ENCODE data around the gene OR10A2. TPM values are rescaled to one million over a fixed set of nuclear protein-coding genes. Genes with fewer than 3 reads are reported as not detected.

The OR10A2 gene
- total and polyA plus RNA-seq, 9 donors: not detected

- Histone ChIP-seq H3K4me3 (no peak overlapping the region), H3K27me3 (no peaks in the 10 kb centered on the region), H3K27ac (no peak overlapping the region), H3K4me1 (ENCODE audit: insufficient read depth) (no peaks in the 10 kb centered on the region), H3K36me3 (no peaks in the 10 kb centered on the region), H3K9me3 (no peaks in the 10 kb centered on the region)
- DNase-seq: no peak
- intact Hi-C loops (cut with DNase I): no loop called here
- TF ChIP-seq CTCF (IDR thresholded peaks at IDR 0.05): no peak
- TF ChIP-seq EP300 (IDR thresholded peaks at IDR 0.05): no peak
- no peak for TF ChIP-seq POLR2A (IDR thresholded peaks at IDR 0.05)
- 80 to 90% (median 88%) methylated on average over 4 of the region's 4 CpGs for WGBS, 3 donors
These were observed 26.0 kb downstream of the OR10A2 start for GRCh38 chr11:6888830-6889229.

- H3K36me3 ChIP-seq: no peaks in the 10 kb centered on the region
- H3K4me3 ChIP-seq: no peak overlapping the region
- no peak for DNase-seq
- no peaks in the 10 kb centered on the region for H3K4me1 ChIP-seq (ENCODE audit: insufficient read depth)
- no peak overlapping the region for H3K27ac ChIP-seq
- 82 to 94% (median 92%) methylated on average over 1 of the region's 1 CpG for WGBS, 3 donors
- H3K27me3 ChIP-seq: no peaks in the 10 kb centered on the region
- intact Hi-C loops (cut with DNase I): no loop called here
- no peaks in the 10 kb centered on the region for H3K9me3 ChIP-seq
- no peak for TF ChIP-seq CTCF (IDR thresholded peaks at IDR 0.05)
These were observed 27.0 kb downstream of the OR10A2 start for GRCh38 chr11:6889835-6890234.

- TF ChIP-seq CTCF (IDR thresholded peaks at IDR 0.05): no peak
- TF ChIP-seq EP300 (IDR thresholded peaks at IDR 0.05): no peak
- no peak for TF ChIP-seq POLR2A (IDR thresholded peaks at IDR 0.05)
- no peak within 1 kb of the TSS for H3K4me3 ChIP-seq
- intact Hi-C loops (cut with DNase I): no loop called here
- H3K4me1 ChIP-seq (ENCODE audit: insufficient read depth): no peaks in the 10 kb centered on the region
- H3K36me3 ChIP-seq: no peaks in the 10 kb centered on the region
- H3K9me3 ChIP-seq: no peaks in the 10 kb centered on the region
- WGBS, 3 donors: 70 to 86% (median 83%) methylated on average over 2 of the region's 2 CpGs
- H3K27me3 ChIP-seq: no peaks in the 10 kb centered on the region
- DNase-seq: no peak
- H3K27ac ChIP-seq: no peak within 1 kb of the TSS
These were observed 29.5 kb downstream of the OR10A2 start, which contains the start of gene OR2D2 for GRCh38 chr11:6892400-6892799. Gene OR2D2 (minus strand): TSS chr11:6892500. CDS start chr11:6892500, 0 bp downstream.

- H3K27ac ChIP-seq: no peak overlapping the region
- no peaks in the 10 kb centered on the region for H3K4me1 ChIP-seq (ENCODE audit: insufficient read depth)
- no peaks in the 10 kb centered on the region for H3K36me3 ChIP-seq
- intact Hi-C loops (cut with DNase I): no loop called here
- H3K27me3 ChIP-seq: no peaks in the 10 kb centered on the region
- TF ChIP-seq POLR2A (IDR thresholded peaks at IDR 0.05) (no peak), EP300 (IDR thresholded peaks at IDR 0.05) (no peak), CTCF (IDR thresholded peaks at IDR 0.05) (no peak)
- no peak overlapping the region for H3K4me3 ChIP-seq
- no peaks in the 10 kb centered on the region for H3K9me3 ChIP-seq
- no peak for DNase-seq
These were observed 31.2 kb downstream of the OR10A2 start for GRCh38 chr11:6894097-6894496.

GRCh38 chr11:6895010-6895409 lies 32.2 kb downstream of the OR10A2 start:
- Histone ChIP-seq H3K9me3 (no peaks in the 10 kb centered on the region), H3K27me3 (no peaks in the 10 kb centered on the region), H3K4me1 (ENCODE audit: insufficient read depth) (no peaks in the 10 kb centered on the region), H3K4me3 (no peak overlapping the region), H3K36me3 (no peaks in the 10 kb centered on the region), H3K27ac (no peak overlapping the region)
- no peak for TF ChIP-seq POLR2A (IDR thresholded peaks at IDR 0.05)
- TF ChIP-seq EP300 (IDR thresholded peaks at IDR 0.05): no peak
- TF ChIP-seq CTCF (IDR thresholded peaks at IDR 0.05): no peak
- intact Hi-C loops (cut with DNase I): no loop called here
- DNase-seq: no peak

Data from ovary (tissue), 9 donors.